NT2/D1 (cell line): ENCODE data around the gene CHADL.

Experiments
- SUZ12 ChIP-seq: IDR thresholded peaks from 2 replicates; pipeline ENCODE4 v1.6.1; 2011; ENCODE audit not compliant: insufficient read length, insufficient read depth; ENCODE audit errors: extremely low read depth
- YY1 ChIP-seq: IDR thresholded peaks from 2 replicates; pipeline ENCODE4 v1.6.1; 2011; ENCODE audit not compliant: insufficient read length, insufficient read depth

- no peak for TF ChIP-seq SUZ12
- TF ChIP-seq YY1: no peak
Measured at GRCh38 chr22:41273128-41273527, 32.4 kb upstream of the CHADL start.
